ENCODE measurements around the gene GDPGP1.
"Not testable (repeated sequence)": the region's sequence is repeated elsewhere in the genome, so short reads cannot be mapped to it uniquely, and the experiment has no call there.

Gene GDPGP1, protein sequence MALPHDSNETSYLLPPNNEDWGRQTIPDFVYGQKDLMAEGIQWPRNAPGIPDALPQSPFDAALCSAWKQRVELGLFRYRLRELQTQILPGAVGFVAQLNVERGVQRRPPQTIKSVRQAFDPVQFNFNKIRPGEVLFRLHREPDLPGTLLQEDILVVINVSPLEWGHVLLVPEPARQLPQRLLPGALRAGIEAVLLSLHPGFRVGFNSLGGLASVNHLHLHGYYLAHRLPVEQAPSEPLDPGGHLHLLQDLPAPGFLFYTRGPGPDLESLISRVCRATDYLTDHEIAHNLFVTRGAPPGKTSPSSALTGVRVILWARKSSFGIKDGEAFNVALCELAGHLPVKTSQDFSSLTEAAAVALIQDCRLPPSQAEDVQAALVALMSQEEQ

DNA sequence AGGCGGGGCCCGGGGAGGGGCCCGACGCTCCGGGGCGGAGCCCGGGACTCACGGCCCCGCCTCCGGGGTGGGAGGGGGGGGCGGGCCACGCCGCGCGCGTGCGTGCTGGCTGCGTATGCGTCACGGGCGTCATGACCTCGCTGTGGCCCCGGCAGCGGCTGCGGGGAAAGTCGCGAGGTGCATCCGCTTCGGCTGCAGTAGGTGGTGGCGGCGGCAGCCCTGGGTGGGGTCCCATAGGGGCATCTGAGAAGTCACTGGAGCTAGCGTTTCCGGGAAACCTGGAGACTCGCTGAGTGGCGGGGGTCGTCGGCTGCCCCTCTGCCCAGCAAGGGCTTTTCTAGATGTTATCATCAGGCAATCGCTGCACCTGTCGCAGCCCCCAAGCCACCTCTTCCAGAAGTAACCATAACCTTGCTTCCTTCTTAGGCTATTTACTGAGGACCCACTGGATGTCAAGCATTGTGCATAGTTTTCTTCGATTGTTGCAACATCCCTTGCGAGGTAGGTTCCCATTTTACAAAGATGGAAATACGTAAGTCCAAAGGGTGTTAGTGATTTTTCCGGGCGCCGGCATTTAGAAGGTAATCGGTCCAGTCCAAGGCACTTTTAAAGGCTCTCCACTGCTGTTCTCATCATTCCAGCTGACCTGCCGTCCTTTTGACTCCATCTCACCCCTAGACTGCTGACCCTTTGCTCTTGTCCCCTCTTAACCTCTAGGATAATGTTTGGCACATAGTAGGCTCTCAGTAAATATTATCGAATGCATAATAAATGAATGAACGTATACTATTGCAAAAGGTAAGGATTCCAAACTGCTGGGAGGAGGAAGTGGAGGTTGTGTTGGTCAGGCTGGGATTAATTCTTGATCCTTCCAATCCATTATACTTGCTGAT lies at the start of gene GDPGP1:
GDPGP1 (plus strand) TSS at position 114 of the 893 bp plus-strand sequence. CDS start 6,700 bp downstream, outside the sequence.
- TF ChIP-seq ZNF274 (IDR thresholded peaks at IDR 0.05; ENCODE audit: low read depth, low read length): no peak
- peak within 1 kb of the TSS; percentile 79 for H3K4me3 ChIP-seq (ENCODE audit: low read length)

DNA sequence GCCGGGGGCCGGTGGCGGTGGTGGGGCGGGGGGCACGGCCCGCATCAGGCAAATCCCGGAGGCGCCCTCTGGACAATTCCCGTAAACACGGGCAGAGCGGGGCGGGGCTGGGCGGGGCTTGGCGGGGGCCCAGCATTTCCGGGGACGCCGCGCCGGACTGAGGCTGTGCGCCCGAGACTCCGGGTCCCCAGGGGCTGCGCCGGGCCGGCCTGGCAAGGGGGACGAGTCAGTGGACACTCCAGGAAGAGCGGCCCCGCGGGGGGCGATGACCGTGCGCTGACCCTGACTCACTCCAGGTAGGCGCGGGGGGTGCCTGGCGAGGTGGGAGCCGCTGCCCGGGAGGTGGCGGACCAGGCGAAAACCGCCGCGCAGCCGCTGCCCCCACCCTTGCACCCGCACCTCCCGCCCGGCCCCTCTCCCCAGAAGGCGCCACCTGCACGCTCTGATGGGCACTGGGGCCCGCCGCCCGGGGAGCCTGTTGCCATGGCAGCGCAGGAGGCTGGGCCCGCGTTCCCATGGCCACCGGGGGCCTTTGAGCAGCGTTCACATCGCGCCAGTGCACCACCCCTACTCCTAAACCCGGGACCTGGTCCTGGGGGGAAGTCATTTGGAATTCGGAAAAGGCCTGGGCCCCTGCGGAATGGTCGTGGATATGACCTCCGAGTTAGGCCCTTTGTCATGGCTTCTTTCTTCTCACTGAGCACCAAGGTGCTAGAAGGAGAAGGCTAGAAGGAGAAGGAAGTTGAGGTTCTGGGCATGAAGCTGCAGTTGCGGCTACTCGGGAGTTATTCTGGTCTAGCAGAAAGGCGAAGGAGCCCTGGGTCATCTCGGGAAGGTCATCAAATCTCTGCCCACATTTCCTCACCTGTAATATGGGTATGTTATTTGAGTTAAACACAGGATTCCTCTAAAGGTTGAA lies 49.0 kb upstream of the GDPGP1 start:
- no peak for TF ChIP-seq ZNF274 (IDR thresholded peaks at IDR 0.05; ENCODE audit: low read depth, low read length)
- H3K4me3 ChIP-seq (ENCODE audit: low read length): peak overlapping the region; percentile 51

DNA sequence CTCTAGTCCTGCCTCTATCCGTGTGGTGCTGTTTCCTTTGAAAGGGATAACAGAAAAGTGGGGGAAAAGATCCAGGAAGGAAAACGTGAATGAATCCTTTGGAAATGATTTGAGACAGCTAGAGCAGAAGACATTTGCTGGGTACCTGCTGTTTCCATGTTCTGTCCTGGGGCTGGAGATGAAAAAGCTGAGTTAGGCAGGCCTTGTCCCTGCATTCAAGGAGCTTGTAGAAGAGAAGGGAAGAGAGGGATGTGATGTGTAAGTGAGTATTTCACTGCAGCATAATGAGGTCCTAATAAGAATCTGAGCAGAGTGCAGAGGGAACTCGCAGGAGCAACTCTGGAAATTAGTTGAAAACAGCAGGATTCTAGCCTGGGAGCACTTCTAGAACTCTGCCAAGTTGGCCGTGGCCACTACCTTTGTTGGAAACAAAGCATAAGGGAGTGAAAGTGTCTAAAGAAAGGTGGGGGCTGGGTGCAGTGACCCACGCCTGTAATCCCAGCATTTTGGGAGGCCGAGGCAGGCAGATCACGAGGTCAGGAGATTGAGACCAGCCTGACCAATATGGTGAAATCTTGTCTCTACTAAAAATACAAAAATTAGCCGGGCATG lies 46.6 kb upstream of the GDPGP1 start:
- no peak for TF ChIP-seq ZNF274 (IDR thresholded peaks at IDR 0.05; ENCODE audit: low read depth, low read length)
- no peak overlapping the region for H3K4me3 ChIP-seq (ENCODE audit: low read length)

DNA sequence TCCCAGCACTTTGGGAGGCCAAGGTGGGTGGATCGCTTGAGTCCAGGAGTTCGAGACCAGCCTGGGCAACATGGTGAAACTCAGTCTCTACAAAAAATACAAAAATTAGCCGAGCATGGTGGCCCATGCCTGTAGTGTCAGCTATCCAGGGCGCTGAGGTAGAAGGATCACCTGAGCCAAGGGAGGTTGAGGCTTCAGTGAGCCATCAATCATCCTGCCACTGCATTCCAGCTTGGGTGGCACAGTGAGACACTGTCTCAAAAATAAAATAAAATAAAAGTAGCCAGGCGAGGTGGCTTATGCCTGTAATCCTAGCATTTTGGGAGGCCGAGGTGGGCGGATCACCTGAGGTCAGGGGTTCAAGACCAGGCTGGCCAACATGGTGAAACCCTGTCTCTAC lies 45.9 kb upstream of the GDPGP1 start:
- H3K4me3 ChIP-seq (ENCODE audit: low read length): not testable (repeated sequence)

DNA sequence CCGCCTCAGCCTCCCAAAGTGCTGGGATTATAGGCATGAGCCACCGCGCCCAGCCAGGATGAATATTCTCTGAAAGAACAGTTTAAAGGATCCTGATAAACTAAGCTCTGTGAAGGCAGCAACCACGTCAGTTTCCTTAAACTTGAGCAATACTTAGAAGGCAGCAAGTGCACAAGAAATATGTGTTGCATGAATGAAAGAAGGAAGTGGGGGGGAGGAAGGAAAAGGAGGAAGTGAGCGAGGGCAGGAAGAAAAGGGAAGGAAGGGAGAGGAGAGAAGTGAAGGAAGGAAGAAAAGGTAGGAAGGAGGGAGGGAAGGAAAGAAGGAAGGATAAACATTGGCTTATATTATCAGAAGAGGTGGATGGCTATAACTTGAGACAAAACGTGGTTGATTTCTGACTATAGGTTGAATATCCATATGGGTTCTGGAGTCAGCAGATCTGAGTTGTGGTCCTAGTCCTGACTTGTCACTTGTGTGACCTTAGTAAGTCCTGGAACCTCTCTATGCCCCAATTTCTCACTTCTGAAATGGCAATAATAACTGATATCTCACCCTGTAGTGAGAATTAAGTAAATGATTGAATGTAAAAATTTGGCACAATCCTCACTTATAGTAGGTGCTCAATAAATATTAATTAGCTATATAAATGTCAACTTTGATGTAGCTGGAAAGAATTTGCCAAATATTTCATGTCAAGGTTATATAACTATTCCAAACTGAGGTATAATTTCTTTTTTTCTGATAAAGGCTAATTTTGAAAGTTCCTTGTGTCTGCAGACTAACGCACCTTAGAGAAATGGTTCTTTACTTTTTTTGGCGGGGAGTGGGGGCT lies 44.9 kb upstream of the GDPGP1 start:
- no peak for TF ChIP-seq ZNF274 (IDR thresholded peaks at IDR 0.05; ENCODE audit: low read depth, low read length)
- H3K4me3 ChIP-seq (ENCODE audit: low read length): no peak overlapping the region

DNA sequence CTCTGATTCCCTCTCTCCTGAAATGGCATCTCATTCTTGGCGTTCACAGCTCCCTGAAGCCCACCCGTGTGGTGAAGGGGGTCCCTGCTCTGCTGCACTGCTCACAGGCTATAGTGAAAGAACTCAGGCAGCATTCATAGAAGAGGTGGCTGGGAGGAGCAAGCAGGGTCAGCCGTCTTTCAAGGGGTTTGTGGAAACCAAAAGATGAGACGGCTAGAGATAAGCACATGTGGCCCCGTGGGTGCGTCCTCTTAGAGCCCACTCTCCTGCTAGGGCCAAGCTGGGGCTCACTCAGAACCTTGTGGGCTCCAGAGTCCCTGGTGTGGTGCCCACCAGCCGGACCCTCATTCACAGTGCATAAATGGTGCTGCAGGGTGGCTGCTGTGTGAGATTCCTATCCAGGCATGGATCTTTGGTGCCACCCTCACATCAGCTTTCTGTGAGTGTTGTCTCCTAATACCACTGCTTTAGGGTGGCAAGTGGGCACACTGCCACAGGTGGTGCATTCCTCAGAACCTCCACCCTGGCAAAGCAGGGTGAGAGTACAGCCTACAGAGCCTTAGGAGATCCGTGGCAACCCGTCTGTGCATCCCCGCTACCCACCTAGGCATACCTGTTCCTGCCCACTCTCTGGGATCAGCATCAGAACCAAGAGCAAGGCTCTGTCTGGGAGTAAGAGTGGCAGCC lies 44.1 kb upstream of the GDPGP1 start:
- H3K4me3 ChIP-seq (ENCODE audit: low read length): no peak overlapping the region
- no peak for TF ChIP-seq ZNF274 (IDR thresholded peaks at IDR 0.05; ENCODE audit: low read depth, low read length)

DNA sequence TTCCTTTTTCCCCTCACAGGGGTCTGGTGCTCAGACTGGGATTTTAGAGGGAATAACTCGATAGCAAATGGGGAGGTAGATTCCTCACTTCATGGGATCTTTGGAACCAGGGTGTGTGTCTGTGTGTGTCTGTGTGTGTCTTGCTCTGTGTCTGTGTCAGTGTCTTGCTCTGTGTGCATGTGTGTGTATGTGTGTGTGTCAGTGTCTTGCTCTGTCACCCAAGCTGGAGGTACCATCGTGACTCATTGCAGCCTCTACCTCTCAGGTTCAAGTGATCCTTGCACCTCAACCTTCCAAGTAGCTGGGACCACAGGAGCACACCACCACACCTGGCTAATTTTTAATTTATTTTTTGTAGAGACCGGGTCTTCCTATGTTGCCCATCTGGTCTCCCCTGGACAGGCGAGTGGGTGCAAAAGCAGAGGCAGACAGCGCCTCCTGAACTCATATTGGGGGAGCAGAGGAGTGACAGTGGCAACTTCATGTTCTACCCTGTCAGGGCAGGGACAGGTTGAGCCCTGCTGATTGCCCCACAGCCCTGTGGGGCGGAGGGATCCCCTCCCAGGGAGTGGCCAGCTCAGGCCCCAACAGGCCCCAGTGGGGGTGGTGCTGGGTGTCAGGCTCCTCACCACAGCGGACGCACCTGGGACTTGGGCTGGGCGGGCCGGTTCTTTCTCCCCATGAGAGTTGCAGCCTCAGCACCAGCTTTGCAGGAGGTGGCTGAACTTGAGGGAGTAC lies 43.2 kb upstream of the GDPGP1 start:
- no peak overlapping the region; the same call in 1 of the 2 replicates for H3K4me3 ChIP-seq (ENCODE audit: low read length)
- TF ChIP-seq ZNF274 (IDR thresholded peaks at IDR 0.05; ENCODE audit: low read depth, low read length): no peak

DNA sequence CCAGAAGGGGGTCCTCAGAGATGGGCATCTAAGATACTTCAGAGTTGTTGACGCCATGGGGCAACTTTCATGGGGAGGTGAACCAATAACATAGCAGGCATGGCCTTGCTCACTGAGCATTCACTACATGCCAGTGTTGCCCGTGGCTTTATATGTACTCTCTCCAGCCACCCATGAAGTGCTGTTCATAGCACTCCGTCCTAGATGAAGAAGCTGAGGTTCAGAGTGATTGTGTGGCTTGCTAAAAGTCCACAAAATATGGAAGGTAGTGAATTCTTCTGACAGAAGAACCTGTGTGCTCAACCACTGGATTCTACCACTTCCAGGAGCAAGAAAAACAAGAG lies 42.7 kb upstream of the GDPGP1 start:
- TF ChIP-seq ZNF274 (IDR thresholded peaks at IDR 0.05; ENCODE audit: low read depth, low read length): no peak
- no peak overlapping the region; the same call in 1 of the 2 replicates for H3K4me3 ChIP-seq (ENCODE audit: low read length)

DNA sequence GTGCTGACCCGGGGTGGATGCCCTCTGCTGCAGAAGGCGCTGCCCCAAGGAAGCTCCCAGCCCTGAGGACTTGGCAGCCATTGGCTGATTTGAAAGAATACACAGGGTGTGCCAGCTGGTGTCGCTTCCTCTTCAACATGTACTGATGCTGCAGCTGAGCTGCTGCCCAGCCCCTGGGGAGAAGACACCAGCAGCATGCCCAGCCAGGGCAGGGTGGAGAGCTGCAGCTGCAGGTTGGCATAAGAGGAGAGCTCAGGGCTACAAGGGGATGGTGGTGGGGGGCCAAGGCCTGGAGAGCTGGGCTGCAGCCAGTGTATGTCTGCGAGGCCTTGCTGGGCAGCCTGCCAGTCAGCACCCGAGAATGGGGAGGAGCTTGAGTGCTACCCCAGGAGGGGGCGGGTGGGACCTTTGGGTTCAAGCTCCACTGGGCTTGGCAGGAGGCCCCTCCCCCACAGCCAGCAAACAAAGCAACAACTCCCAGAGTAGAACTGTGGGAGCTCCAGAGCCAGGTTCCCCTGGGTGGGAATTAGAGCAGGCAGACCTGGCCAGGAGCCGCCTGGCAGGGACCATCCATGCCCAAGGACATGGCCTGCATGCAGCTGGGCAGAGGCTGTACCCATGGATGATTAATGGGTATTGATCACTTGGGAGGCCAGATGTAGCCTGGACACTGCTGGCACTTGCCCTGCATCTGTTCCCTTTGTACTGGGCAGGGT lies 42.1 kb upstream of the GDPGP1 start:
- no peak overlapping the region; the same call in 1 of the 2 replicates for H3K4me3 ChIP-seq (ENCODE audit: low read length)
- TF ChIP-seq ZNF274 (IDR thresholded peaks at IDR 0.05; ENCODE audit: low read depth, low read length): no peak

DNA sequence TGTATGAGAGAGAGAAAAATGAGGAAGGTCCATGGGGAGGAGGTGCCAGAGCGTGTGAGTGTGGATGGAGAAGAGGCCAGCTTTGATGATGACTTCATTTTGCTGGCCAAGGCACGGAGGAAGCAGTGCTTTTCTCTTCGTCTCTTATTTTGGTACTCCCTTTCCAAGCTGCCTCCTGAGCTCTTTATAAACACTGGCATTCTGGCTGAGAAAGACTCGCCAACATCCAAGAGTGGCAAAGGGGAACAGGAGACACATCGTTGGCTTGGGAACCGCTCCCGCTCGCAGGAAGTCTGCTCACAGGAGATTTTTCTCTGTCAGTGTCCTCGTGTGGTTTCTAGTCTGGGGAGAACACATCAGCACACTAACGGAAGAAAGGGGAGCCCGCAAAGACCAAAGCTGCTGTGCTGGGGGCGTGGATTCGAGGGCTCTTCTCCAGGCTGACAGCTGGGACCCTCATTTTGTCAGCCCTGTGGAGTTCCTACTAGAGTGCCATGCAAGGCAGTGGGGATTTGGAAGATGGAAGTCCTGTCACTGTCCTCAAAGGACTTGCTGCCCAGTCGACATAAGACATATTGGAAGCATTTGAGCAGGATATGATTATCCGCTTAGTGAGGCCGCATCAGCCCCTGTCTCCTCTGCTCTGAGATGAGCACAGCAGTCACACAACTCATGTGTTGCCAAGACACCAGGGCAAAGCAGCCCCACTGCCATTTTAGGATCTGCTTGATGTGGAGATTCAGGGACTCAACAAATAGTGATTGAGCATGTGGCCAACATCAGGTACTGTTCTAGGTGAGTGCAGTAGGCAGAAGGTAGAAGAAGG lies 40.8 kb upstream of the GDPGP1 start:
- H3K4me3 ChIP-seq (ENCODE audit: low read length): no peak overlapping the region
- TF ChIP-seq ZNF274 (IDR thresholded peaks at IDR 0.05; ENCODE audit: low read depth, low read length): no peak
